Thyroid gland (tissue), 4 donors: ENCODE data around the gene PHPT1.

Source experiments
- POLR2A ChIP-seq, 2 donors: fragments of 450-650 bp; IDR thresholded peaks; one replicate each; pipeline ENCODE4 v1.6.1; 2017; ENCODE audit warnings: antibody characterized with exemption in 2 of 2, mild to moderate bottlenecking in 2 of 2, moderate library complexity in 1 of 2
- TF ChIP-seq, protein P1 (sequence below), 6 experiments: fragments of 200-600 bp in 3 of 6; fragments of 450-650 bp in 3 of 6; sonication (generic) in 3 of 6; IDR thresholded peaks; one replicate each; pipeline ENCODE4 v1.5.1; 2016 to 2019; ENCODE audit warnings: antibody characterized with exemption in 6 of 6, mild to moderate bottlenecking in 2 of 6, inconsistent platforms in 1 of 6, moderate library complexity in 1 of 6

DNA sequence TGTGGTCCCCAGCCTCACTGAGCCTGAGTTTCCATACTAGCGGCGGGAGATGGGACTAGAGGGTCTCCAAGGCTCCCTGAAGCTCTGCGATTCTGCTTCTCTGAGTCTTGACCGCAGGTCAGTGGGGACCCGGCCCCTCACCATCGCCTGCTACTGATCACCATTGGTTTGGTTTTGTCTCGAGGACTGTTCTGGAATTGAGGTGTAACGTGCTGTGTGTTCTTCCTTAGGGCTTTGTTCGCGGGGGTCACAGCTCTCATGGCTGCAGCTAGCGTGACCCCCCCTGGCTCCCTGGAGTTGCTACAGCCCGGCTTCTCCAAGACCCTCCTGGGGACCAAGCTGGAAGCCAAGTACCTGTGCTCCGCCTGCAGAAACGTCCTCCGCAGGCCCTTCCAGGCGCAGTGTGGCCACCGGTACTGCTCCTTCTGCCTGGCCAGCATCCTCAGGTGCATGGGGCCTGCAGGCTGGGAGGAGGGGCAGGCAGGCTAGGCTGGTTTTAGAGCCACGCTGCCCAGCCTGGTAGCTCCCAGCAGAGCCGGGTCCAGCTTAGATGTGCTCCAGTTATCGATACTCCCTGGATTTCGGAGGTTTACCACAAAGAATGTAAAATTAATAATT, 49.4 kb downstream of the PHPT1 start:
- TF ChIP-seq, protein P1, sequence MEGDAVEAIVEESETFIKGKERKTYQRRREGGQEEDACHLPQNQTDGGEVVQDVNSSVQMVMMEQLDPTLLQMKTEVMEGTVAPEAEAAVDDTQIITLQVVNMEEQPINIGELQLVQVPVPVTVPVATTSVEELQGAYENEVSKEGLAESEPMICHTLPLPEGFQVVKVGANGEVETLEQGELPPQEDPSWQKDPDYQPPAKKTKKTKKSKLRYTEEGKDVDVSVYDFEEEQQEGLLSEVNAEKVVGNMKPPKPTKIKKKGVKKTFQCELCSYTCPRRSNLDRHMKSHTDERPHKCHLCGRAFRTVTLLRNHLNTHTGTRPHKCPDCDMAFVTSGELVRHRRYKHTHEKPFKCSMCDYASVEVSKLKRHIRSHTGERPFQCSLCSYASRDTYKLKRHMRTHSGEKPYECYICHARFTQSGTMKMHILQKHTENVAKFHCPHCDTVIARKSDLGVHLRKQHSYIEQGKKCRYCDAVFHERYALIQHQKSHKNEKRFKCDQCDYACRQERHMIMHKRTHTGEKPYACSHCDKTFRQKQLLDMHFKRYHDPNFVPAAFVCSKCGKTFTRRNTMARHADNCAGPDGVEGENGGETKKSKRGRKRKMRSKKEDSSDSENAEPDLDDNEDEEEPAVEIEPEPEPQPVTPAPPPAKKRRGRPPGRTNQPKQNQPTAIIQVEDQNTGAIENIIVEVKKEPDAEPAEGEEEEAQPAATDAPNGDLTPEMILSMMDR (IDR thresholded peaks at IDR 0.05), result no peak
- no peak for TF ChIP-seq POLR2A (IDR thresholded peaks at IDR 0.05)
